Peyer's patch (tissue), 4 donors: ENCODE results near the gene ASXL2.

Experiments
- CTCF ChIP-seq, 6 experiments: fragments of 450-650 bp in 4 of 6; fragments of 200-600 bp in 2 of 6; sonication (generic) in 1 of 6; IDR thresholded peaks; one replicate each; pipeline ENCODE4 v1.5.1; 2017 to 2019; ENCODE audit warnings: antibody characterized with exemption in 6 of 6, mild to moderate bottlenecking in 3 of 6, moderate library complexity in 1 of 6
- POLR2A ChIP-seq, 2 donors: fragments of 450-650 bp; IDR thresholded peaks; one replicate each; pipeline ENCODE4 v1.5.1; 2017; ENCODE audit warnings: antibody characterized with exemption in 2 of 2, mild to moderate bottlenecking in 2 of 2, moderate library complexity in 2 of 2

GRCh38 chr2:25897506-25897905 lies 19.2 kb upstream of the ASXL2 start:
- TF ChIP-seq POLR2A (IDR thresholded peaks at IDR 0.05) (no peak), CTCF (IDR thresholded peaks at IDR 0.05) (no peak)
